Gastrocnemius medialis (tissue), 4 donors: ENCODE results near the gene PPM1F. TPM values are rescaled to one million over a fixed set of nuclear protein-coding genes. Genes with fewer than 3 reads are reported as not detected.
A peak's percentile ranks its signal among the peaks of the same experiment; 100 is the strongest.

ENCODE experiments used
- ATAC-seq, 2 donors: fragments of 150-250 bp; one replicate each; pipeline ENCODE4 v1.9.1; 2016
- DNase-seq, 2 donors: peaks; one replicate each; pipeline ENCODE4 v3.0.0-alpha.2; 2019
- H3K27ac ChIP-seq, 4 donors: fragments of 200-600 bp; sonication (generic); 1 replicate in 1 of 4; 2 replicates in 3 of 4; pipeline ENCODE4 v1.5.1; 2016 to 2018; ENCODE audit warnings: mild to moderate bottlenecking in 2 of 4, moderate library complexity in 1 of 4
- H3K27me3 ChIP-seq, 3 donors: fragments of 200-600 bp; sonication (generic) in 2 of 3; 1 replicate in 1 of 3; 2 replicates in 2 of 3; pipeline versions ENCODE4 v1.5.1 to v1.6.0; 2016 to 2019; ENCODE audit warnings: mild to moderate bottlenecking in 1 of 3, moderate library complexity in 1 of 3
- H3K36me3 ChIP-seq, 2 donors: fragments of 200-600 bp; sonication (generic) in 1 of 2; one replicate each; pipeline ENCODE4 v1.5.1; 2017 to 2018
- H3K4me1 ChIP-seq, 2 donors: fragments of 200-600 bp; sonication (generic) in 1 of 2; one replicate each; pipeline ENCODE4 v1.5.1; 2016 to 2017; ENCODE audit warnings: mild to moderate bottlenecking in 2 of 2
- H3K4me3 ChIP-seq, 4 donors: fragments of 200-600 bp; sonication (generic) in 3 of 4; 1 replicate in 1 of 4; 2 replicates in 3 of 4; pipeline ENCODE4 v1.5.1; 2016 to 2019; ENCODE audit warnings: mild to moderate bottlenecking in 2 of 4
- H3K9me3 ChIP-seq, 3 donors: fragments of 200-600 bp; sonication (generic) in 2 of 3; 1 replicate in 1 of 3; 2 replicates in 2 of 3; pipeline ENCODE4 v1.5.1; 2016 to 2019
- POLR2A ChIP-seq, 2 donors: fragments of 450-650 bp; IDR thresholded peaks; one replicate each; pipeline ENCODE4 v1.6.1; 2017; ENCODE audit warnings: antibody characterized with exemption in 2 of 2, mild to moderate bottlenecking in 2 of 2, moderate library complexity in 2 of 2
- in situ Hi-C, 4 donors: fragments of 200-750 bp; cut with MboI; loops; one replicate each; pipeline versions ENCODE4 v1.15.0 to v1.8.0; 2017; ENCODE audit warnings: low sequenced_read_pairs in 4 of 4
- intact Hi-C: fragments of 100-400 bp; cut with DNase I; formaldehyde crosslinking; loops from one replicate; pipeline ENCODE4 v1.15.1; 2023; ENCODE audit warnings: low total_unique reads
- total RNA-seq, 4 donors: library from RNA; depleted of rRNA; stranded (reverse); fragments of >200 nt; gene quantifications; one replicate each; pipeline versions ENCODE4 v1.1.0 to v1.2.3, GENCODE V29; 2016
- TF ChIP-seq, protein P1 (sequence below), 5 experiments: fragments of 450-650 bp in 3 of 5; fragments of 200-600 bp in 2 of 5; sonication (generic) in 2 of 5; IDR thresholded peaks in 4 of 5; conservative IDR thresholded peaks in 1 of 5; 1 replicate in 4 of 5; 2 replicates in 1 of 5; pipeline ENCODE4 v1.5.1; 2016 to 2019; ENCODE audit warnings: antibody characterized with exemption in 5 of 5, mild to moderate bottlenecking in 3 of 5, moderate library complexity in 3 of 5

The PPM1F gene
- total RNA-seq, 4 donors from 2014 or later = 10.2 to 13.8 (median 11.0) TPM

- in situ Hi-C loops = no loop called here
- peaks cover 0 to 75% of the 10 kb centered on the region in 2 donors for H3K36me3 ChIP-seq
- TF ChIP-seq, protein P1, sequence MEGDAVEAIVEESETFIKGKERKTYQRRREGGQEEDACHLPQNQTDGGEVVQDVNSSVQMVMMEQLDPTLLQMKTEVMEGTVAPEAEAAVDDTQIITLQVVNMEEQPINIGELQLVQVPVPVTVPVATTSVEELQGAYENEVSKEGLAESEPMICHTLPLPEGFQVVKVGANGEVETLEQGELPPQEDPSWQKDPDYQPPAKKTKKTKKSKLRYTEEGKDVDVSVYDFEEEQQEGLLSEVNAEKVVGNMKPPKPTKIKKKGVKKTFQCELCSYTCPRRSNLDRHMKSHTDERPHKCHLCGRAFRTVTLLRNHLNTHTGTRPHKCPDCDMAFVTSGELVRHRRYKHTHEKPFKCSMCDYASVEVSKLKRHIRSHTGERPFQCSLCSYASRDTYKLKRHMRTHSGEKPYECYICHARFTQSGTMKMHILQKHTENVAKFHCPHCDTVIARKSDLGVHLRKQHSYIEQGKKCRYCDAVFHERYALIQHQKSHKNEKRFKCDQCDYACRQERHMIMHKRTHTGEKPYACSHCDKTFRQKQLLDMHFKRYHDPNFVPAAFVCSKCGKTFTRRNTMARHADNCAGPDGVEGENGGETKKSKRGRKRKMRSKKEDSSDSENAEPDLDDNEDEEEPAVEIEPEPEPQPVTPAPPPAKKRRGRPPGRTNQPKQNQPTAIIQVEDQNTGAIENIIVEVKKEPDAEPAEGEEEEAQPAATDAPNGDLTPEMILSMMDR (IDR thresholded peaks at IDR 0.05 in 4 of 5, conservative IDR thresholded peaks at IDR 0.05 in 1 of 5) = no peak
- no peak for TF ChIP-seq POLR2A (IDR thresholded peaks at IDR 0.05)
- no peak for ATAC-seq
- intact Hi-C loops = no loop called here
- H3K9me3 ChIP-seq = no peaks in the 10 kb centered on the region
- no peaks in the 10 kb centered on the region for H3K27me3 ChIP-seq
- H3K27ac ChIP-seq = no peak overlapping the region
- H3K4me3 ChIP-seq = no peak overlapping the region
- DNase-seq = no peak
- H3K4me1 ChIP-seq = no peaks in the 10 kb centered on the region
These were observed 20.2 kb upstream of the PPM1F start for GRCh38 chr22:21972806-21973205.

- DNase-seq (no peak), ATAC-seq (no peak)
- TF ChIP-seq, protein P1 (IDR thresholded peaks at IDR 0.05 in 4 of 5, conservative IDR thresholded peaks at IDR 0.05 in 1 of 5) = peak; percentile 20 to 66 (median 43)
- no peak for TF ChIP-seq POLR2A (IDR thresholded peaks at IDR 0.05)
- no peak overlapping the region for H3K27ac ChIP-seq
- H3K9me3 ChIP-seq = no peaks in the 10 kb centered on the region
- in situ Hi-C loops = no loop called here
- H3K4me3 ChIP-seq = no peak overlapping the region
- H3K27me3 ChIP-seq = no peaks in the 10 kb centered on the region
- intact Hi-C loops = no loop called here
- peaks cover 0 to 78% of the 10 kb centered on the region in 2 donors for H3K36me3 ChIP-seq
- no peaks in the 10 kb centered on the region for H3K4me1 ChIP-seq
These were observed 19.7 kb upstream of the PPM1F start for GRCh38 chr22:21972293-21972779.

- H3K36me3 ChIP-seq = peaks cover 0 to 83% of the 10 kb centered on the region in 2 donors
- H3K27ac ChIP-seq = no peak overlapping the region
- H3K4me3 ChIP-seq = no peak overlapping the region
- no peak for ATAC-seq
- no peaks in the 10 kb centered on the region for H3K27me3 ChIP-seq
- no peak for DNase-seq
- TF ChIP-seq, protein P1 (IDR thresholded peaks at IDR 0.05 in 4 of 5, conservative IDR thresholded peaks at IDR 0.05 in 1 of 5) = no peak
- no peak for TF ChIP-seq POLR2A (IDR thresholded peaks at IDR 0.05)
- H3K9me3 ChIP-seq = no peaks in the 10 kb centered on the region
- intact Hi-C loops = no loop called here
- H3K4me1 ChIP-seq = no peaks in the 10 kb centered on the region
- in situ Hi-C loops = no loop called here
These were observed 19.2 kb upstream of the PPM1F start for GRCh38 chr22:21971858-21972275.

- no peaks in the 10 kb centered on the region for H3K27me3 ChIP-seq
- H3K4me3 ChIP-seq = no peak overlapping the region
- ATAC-seq = no peak
- no peak for DNase-seq
- H3K36me3 ChIP-seq = peaks cover 0 to 92% of the 10 kb centered on the region in 2 donors
- H3K4me1 ChIP-seq = no peaks in the 10 kb centered on the region
- no peak overlapping the region for H3K27ac ChIP-seq
- TF ChIP-seq, protein P1 (IDR thresholded peaks at IDR 0.05 in 4 of 5, conservative IDR thresholded peaks at IDR 0.05 in 1 of 5) = no peak
- no peak for TF ChIP-seq POLR2A (IDR thresholded peaks at IDR 0.05)
- in situ Hi-C loops = no loop called here
- H3K9me3 ChIP-seq = no peaks in the 10 kb centered on the region
- intact Hi-C loops = no loop called here
These were observed 18.4 kb upstream of the PPM1F start for GRCh38 chr22:21970800-21971617.
